Stimulated activated CD4-positive, alpha-beta T cell treated with anti-CD3 and anti-CD28 coated beads, Interleukin-2, amount 100 ng/mL, for 48 hours (primary cell): Measurements from ENCODE around the gene WWC2.

Experiments
- DNase-seq, 2 donors: peaks; one replicate each; pipeline ENCODE4 v3.0.0-alpha.2; 2020

WWC2 gene

GRCh38 chr4:183211533-183211932 lies 112.5 kb downstream of the WWC2 start:
- DNase-seq: no peak

GRCh38 chr4:183213996-183214395 lies 114.9 kb downstream of the WWC2 start:
- no peak for DNase-seq

- no peak for DNase-seq
Measured at GRCh38 chr4:183214912-183215488, 115.9 kb downstream of the WWC2 start.

GRCh38 chr4:183220236-183220635 lies 121.2 kb downstream of the WWC2 start:
- DNase-seq: no peak

GRCh38 chr4:183223053-183223452 lies 124.0 kb downstream of the WWC2 start:
- no peak for DNase-seq

- no peak for DNase-seq
Measured at GRCh38 chr4:183229397-183229796, 130.3 kb downstream of the WWC2 start.

DNA sequence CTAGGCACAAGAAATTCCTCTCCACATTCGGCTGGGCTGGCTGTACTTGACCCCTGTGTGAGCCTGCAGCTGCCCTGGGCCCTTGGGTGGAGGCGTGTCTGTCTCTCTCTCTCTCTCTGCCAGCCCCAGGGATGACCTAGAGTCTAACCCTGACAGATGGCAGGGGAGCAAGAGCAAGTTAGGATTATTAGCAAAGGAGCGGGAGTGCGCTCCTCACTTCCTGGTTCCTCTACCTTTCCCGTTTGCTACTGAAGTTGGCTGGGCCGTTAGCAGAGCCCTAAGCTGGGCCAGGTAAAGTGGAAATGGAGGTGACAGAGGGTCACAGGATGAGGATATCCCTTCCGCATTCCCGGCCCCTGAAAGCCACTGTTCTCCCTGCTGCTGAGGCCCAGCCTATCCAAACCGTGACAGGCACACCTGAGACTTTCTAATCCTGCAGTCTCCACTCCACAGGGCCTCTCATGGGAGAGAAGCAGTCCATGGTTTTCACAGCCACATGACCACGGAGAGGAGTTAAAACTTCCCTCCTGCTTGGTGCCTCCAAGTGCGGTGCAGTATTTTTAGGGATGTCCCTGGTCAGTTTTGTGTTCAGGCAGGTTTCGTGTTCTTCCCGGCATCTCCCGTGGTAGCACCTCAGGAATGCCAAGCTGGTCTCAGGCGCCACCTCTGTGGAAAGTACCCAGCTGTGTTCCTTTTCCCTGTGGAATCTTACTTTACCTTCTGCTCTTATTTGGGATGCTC lies 141.7 kb downstream of the WWC2 start:
- no peak for DNase-seq

- DNase-seq: no peak
Measured at GRCh38 chr4:183241322-183241640, 142.2 kb downstream of the WWC2 start.

GRCh38 chr4:183241721-183242151 lies 142.7 kb downstream of the WWC2 start:
- no peak for DNase-seq

DNA sequence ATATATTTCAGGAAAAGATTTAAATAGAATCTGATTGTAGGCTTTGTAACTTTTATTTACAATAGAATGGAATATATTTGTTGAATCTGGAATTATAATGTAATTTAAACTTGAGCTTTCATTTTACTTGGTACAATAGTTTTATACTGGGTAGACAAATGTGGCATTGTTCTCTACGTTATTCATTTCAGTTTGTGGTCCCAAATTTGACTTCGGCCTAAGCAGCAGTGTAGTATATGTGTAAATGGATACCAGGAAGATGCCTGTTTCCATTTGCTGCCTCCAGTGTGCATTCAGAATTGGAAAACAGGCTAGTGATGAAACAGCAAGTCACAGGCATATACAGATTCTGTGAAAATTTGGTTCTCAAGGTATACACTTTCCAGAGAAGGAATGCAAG lies 143.2 kb downstream of the WWC2 start:
- DNase-seq: no peak

GRCh38 chr4:183244019-183244418 lies 145.0 kb downstream of the WWC2 start:
- DNase-seq: no peak

DNA sequence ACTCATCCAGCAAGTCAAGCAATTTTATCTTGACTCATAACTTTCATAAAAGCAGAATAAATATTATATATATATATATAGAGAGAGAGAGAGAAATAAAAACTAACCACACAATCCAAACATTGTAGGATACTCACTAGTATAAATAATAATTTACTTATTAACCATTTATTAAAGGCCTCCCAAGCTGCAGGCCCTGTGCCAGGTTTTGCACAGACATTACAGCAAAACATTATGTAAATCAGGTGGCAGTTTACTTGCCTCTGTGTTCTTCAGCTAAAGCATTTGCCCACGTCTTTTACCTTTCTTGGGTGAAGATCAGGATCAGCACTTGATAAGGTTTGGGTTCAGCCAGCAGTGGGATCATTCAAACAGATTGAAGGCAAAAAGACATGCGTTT lies 145.4 kb downstream of the WWC2 start:
- no peak for DNase-seq

- DNase-seq: no peak
Measured at GRCh38 chr4:183248201-183248600, 149.1 kb downstream of the WWC2 start.

GRCh38 chr4:183249854-183250253 lies 150.8 kb downstream of the WWC2 start:
- no peak for DNase-seq

- no peak for DNase-seq
Measured at GRCh38 chr4:183250831-183251230, 151.8 kb downstream of the WWC2 start.

DNA sequence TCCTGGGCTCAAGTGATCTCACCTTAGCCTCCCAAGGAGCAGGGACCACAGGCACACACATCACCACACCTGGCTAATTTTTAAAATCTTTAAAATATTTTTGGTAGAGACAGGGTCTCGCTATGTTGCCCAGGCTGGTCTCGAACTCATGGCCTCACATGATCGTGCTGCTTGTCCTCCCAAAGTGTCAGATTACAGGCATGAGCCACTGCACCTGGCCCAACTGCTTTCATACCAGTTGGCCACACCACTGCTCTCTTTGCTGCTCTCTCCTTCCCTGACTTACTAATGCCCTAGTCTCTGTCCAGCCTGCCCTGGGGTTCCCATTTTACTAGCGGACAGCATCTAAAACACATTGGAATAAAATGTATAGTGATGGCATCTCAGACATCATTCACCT lies 153.9 kb downstream of the WWC2 start:
- no peak for DNase-seq

DNA sequence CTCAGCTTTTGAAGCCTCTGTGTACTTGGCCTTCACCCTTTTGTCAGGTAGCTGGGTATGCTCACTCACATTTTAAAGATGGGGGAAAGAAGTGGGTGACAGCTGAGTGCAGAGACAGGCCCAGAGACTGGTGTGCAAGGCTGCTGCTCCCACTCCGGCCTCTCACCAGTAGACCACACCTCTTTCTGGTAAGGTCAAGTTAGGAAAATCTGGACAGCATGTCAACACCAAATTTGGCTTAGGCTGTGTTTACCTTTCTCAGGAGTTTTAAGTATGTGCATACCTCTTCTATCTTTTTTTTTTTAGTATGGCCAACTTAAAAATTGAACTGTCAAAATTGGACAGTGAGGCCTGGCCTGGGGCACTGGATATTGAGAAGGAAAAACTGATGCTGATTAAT lies 154.4 kb downstream of the WWC2 start:
- no peak for DNase-seq

DNA sequence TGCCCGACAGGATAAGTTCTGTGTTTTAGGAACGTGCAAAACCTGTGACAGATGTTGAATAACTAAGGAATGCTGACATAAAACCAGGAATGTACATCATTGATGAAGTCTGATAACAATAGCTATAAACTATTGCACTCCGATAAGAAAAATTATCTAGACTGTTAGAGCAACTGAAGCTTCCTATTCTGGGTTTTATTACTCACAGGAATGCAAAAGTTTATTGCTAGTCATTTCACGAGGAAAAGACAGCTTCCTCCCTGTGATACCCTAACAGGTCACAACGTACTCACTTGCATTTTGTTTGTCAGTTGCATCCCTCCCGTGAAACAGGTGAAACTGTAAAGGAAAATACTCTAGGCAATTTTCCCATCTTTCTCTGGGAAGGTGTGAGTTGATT lies 155.1 kb downstream of the WWC2 start:
- no peak for DNase-seq

DNA sequence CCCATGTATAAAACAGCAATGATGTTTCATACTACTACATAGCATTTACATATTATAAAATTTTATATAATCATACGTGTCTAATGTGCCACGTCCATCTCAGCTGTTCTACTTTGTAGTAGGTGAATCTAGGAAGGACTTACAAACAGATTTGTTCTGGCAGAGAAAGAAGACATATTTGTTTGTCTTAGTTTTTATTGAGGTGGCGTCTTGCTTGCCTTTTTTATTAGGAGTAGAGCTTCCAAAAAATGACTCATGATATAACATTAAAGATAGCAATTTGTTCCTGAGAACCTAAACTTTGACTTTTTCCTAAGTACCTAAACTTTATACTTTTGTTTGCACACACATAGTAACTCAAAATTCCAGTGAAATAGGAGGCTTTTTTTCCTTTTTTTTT lies 156.4 kb downstream of the WWC2 start:
- DNase-seq: no peak

- no peak for DNase-seq
Measured at GRCh38 chr4:183256343-183256742, 157.3 kb downstream of the WWC2 start.

DNA sequence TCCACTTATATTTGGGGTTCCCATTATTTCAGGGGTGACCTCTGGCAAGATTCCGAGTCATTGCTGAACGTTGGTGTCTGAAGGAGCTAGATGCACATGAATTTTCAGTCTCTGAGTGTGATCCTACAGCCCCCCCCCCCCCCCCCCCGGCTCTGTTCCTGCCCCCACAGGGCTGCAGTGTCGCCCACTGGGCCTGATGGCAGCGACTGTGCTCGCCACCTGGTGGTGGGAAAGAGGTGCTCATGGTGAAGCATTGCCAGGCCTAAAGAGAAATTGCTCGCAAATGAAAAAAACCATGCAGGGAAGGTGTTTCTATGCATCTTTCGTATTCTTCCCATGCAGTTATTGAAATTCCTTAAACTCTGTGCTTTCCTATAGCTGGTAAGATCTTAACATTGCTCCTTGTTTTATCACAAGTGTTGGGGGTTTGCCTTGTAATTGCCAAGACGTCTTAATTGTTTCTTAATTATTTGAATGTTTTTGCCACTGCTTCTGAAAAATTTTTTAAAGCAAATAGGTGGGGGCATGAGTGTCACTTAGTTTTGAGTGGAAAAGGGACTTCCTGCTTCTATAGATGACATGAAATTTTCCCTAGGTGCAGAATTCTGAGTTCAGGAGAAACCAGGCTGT lies 157.8 kb downstream of the WWC2 start:
- DNase-seq: peak; percentile 38 to 46

GRCh38 chr4:183257808-183258207 lies 158.8 kb downstream of the WWC2 start:
- DNase-seq: no peak

DNA sequence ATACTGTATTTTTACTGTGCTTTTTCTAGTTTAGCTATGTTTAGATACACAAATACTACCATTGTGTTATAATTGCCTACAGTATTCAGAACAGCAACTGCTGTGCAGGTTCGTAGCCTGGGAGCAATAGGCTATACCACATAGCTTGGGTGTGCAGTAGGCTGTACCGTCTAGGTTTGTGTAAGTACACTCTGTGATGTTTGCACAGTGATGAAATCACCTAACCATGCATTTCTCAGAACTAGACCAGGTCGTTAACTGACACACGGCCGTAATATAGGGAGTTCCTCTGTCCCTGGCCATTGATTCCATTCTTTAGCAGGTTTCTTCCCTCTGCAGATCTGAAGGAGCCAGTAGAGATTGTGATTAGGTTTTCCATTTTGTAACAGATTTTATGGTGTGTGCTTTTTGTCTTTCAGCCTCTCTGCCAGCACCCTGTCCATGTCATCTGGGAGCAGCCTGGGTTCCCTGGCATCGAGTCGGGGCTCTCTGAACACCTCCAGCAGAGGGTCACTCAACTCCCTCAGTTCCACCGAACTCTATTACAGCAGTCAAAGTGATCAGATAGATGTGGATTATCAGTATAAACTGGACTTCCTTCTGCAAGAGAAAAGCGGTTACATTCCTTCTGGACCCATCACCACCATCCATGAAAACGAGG lies 161.6 kb downstream of the WWC2 start:
- DNase-seq: no peak
